Gastroesophageal sphincter (tissue), 4 donors: ENCODE measurements around the gene AHI1. TPM values are rescaled to one million over a fixed set of nuclear protein-coding genes. Genes with fewer than 3 reads are reported as not detected.

Experiments used
- ATAC-seq: fragments of 150-250 bp; one replicate; pipeline ENCODE4 v1.9.1; 2016; ENCODE audit warnings: mild to moderate bottlenecking, moderate library complexity
- H3K27ac ChIP-seq, 4 donors: fragments of 200-600 bp; sonication (generic) in 3 of 4; 1 replicate in 3 of 4; 2 replicates in 1 of 4; pipeline ENCODE4 v1.5.1; 2016 to 2019
- H3K27me3 ChIP-seq: fragments of 200-600 bp; sonication (generic); one replicate; pipeline ENCODE4 v1.5.1; 2019
- H3K36me3 ChIP-seq, 2 donors: fragments of 200-600 bp; sonication (generic); one replicate each; pipeline ENCODE4 v1.5.1; 2019; ENCODE audit warnings: control low read depth in 1 of 2
- H3K4me1 ChIP-seq, 3 donors: fragments of 200-600 bp; sonication (generic); 1 replicate in 2 of 3; 2 replicates in 1 of 3; pipeline ENCODE4 v1.5.1; 2016 to 2019; ENCODE audit warnings: control low read depth in 2 of 3
- H3K4me3 ChIP-seq, 2 donors: fragments of 200-600 bp; sonication (generic); one replicate each; pipeline ENCODE4 v1.5.1; 2019; ENCODE audit warnings: mild to moderate bottlenecking in 1 of 2, moderate library complexity in 1 of 2
- H3K9me3 ChIP-seq, 3 donors: fragments of 200-600 bp; sonication (generic); one replicate each; pipeline ENCODE4 v1.5.1; 2017 to 2019; ENCODE audit warnings: control low read depth in 2 of 3
- EP300 ChIP-seq: sonication (generic); formaldehyde crosslinking; IDR thresholded peaks from one replicate; pipeline ENCODE4 v1.6.1; 2017; ENCODE audit warnings: antibody characterized with exemption, mild to moderate bottlenecking
- POLR2A ChIP-seq, 2 donors: fragments of 450-650 bp; IDR thresholded peaks; one replicate each; pipeline ENCODE4 v1.6.1; 2017; ENCODE audit warnings: antibody characterized with exemption in 2 of 2, mild to moderate bottlenecking in 2 of 2, moderate library complexity in 1 of 2
- POLR2AphosphoS5 ChIP-seq: sonication (generic); formaldehyde crosslinking; IDR thresholded peaks from one replicate; pipeline ENCODE4 v1.6.1; 2017; ENCODE audit warnings: antibody characterized with exemption
- WGBS, 2 donors: methylation state at CpG; one replicate each; pipeline ENCODE4 v1.1.5; 2018; ENCODE audit warnings: low coverage in 1 of 2; 5-methylcytosine and 5-hydroxymethylcytosine counted together
- total RNA-seq, 4 donors: library from RNA; depleted of rRNA; stranded (reverse); fragments of >200 nt; gene quantifications; one replicate each; pipeline ENCODE4 v1.1.0, GENCODE V29; 2016
- TF ChIP-seq, protein P1 (sequence below), 4 experiments: fragments of 200-600 bp in 2 of 4; fragments of 450-650 bp in 2 of 4; sonication (generic) in 1 of 4; IDR thresholded peaks; one replicate each; pipeline ENCODE4 v1.5.1; 2017 to 2019; ENCODE audit warnings: antibody characterized with exemption in 4 of 4, mild to moderate bottlenecking in 2 of 4, moderate library complexity in 2 of 4

The AHI1 gene
- total RNA-seq, 4 donors from 2014 or later: 16.7 to 35.9 (median 27.0) TPM

DNA sequence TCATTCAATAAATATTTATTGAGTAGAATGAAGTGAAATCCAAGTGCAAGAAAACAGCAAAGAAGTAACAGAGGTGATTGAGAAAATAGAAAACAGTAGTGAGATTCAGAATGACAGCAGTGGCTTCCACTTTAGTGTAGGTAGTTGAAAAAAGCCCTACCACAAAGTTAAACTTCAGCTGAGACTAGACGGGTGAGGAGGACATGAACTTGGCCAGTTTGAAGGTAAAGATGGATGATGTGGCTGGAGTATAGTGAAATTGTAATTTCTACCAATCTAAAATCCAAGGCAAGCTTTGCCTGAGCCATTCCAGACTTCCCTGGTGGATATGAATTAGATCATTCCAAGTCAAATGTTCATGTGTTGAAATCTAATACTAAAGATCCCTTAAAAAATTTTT, 32.6 kb upstream of the AHI1 start:
- no peaks in the 10 kb centered on the region for H3K27me3 ChIP-seq
- H3K27ac ChIP-seq: no peak overlapping the region
- WGBS, 2 donors: 33 to 42% methylated on average over 1 of the region's 1 CpG
- H3K4me1 ChIP-seq: no peaks in the 10 kb centered on the region
- H3K36me3 ChIP-seq: no peaks in the 10 kb centered on the region
- H3K9me3 ChIP-seq: no peaks in the 10 kb centered on the region
- H3K4me3 ChIP-seq: no peak overlapping the region
- TF ChIP-seq POLR2A (IDR thresholded peaks at IDR 0.05): no peak
- TF ChIP-seq POLR2AphosphoS5: no peak
- no peak for TF ChIP-seq EP300
- ATAC-seq: no peak

DNA sequence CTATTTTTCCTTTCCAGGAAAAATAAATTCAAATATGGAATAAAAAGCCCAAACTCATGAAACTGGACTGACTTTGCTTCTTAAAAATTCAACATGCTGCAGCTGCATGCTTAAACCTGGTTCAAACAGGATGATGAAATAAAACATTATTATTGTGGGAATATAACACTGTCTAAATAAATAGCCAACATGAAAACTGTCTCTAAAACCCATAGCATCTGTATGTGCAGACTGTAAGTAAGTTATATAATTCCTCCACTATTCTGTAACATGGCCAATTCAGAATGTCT, 30.4 kb upstream of the AHI1 start:
- H3K4me1 ChIP-seq: no peaks in the 10 kb centered on the region
- H3K4me3 ChIP-seq: no peak overlapping the region
- H3K27ac ChIP-seq: no peak overlapping the region
- H3K27me3 ChIP-seq: no peaks in the 10 kb centered on the region
- TF ChIP-seq, protein P1, sequence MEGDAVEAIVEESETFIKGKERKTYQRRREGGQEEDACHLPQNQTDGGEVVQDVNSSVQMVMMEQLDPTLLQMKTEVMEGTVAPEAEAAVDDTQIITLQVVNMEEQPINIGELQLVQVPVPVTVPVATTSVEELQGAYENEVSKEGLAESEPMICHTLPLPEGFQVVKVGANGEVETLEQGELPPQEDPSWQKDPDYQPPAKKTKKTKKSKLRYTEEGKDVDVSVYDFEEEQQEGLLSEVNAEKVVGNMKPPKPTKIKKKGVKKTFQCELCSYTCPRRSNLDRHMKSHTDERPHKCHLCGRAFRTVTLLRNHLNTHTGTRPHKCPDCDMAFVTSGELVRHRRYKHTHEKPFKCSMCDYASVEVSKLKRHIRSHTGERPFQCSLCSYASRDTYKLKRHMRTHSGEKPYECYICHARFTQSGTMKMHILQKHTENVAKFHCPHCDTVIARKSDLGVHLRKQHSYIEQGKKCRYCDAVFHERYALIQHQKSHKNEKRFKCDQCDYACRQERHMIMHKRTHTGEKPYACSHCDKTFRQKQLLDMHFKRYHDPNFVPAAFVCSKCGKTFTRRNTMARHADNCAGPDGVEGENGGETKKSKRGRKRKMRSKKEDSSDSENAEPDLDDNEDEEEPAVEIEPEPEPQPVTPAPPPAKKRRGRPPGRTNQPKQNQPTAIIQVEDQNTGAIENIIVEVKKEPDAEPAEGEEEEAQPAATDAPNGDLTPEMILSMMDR (IDR thresholded peaks at IDR 0.05): no peak
- no peak for TF ChIP-seq POLR2AphosphoS5
- no peak for TF ChIP-seq POLR2A (IDR thresholded peaks at IDR 0.05)
- TF ChIP-seq EP300: no peak
- ATAC-seq: no peak
- H3K9me3 ChIP-seq: no peaks in the 10 kb centered on the region
- H3K36me3 ChIP-seq: no peaks in the 10 kb centered on the region

DNA sequence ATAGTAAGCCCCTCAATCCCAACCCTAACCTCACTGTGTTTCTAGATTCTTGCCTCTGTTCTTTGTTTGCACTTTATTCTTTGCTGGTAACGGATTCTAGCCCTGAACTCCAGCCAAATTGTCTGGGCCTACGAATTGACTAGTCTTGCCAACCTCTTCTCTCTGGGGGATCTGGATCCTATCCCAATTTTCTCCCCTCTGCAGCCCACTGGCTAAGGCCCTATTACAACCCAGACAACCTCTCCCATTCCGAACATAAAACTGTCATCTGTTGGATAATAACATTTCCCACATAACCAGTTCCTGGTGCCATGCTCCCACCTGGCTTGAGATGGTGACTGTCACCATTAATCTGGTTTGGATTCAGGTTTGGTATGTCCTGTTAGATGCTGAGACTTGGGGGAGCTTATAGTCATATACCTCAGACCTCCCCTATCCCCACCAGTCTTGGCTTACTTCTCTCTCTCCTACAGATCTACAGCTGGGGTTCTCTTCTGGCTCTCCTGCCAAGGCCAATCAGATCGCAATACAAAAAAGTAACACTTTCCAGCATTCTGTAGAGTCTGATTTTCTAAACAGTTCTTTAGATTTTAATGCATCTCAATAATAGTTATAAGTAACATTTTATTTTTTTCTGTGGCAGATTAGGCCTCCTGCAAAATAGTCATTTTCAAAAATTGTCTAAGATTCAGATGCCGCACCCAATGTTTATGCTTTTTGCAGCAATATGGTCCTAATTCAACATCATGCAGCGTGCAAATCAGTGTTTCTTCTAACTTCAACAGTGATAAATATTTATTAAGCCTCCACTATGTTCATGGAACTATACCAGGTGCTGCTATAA, 29.8 kb upstream of the AHI1 start:
- Histone ChIP-seq H3K27ac (no peak overlapping the region), H3K4me3 (no peak overlapping the region), H3K9me3 (no peaks in the 10 kb centered on the region), H3K27me3 (no peaks in the 10 kb centered on the region), H3K36me3 (no peaks in the 10 kb centered on the region), H3K4me1 (no peaks in the 10 kb centered on the region)
- no peak for ATAC-seq
- 56 to 59% methylated on average over 4 to 5 of the region's 6 CpGs for WGBS, 2 donors
- TF ChIP-seq, protein P1 (IDR thresholded peaks at IDR 0.05): no peak
- no peak for TF ChIP-seq POLR2AphosphoS5
- no peak for TF ChIP-seq EP300
- no peak for TF ChIP-seq POLR2A (IDR thresholded peaks at IDR 0.05)

DNA sequence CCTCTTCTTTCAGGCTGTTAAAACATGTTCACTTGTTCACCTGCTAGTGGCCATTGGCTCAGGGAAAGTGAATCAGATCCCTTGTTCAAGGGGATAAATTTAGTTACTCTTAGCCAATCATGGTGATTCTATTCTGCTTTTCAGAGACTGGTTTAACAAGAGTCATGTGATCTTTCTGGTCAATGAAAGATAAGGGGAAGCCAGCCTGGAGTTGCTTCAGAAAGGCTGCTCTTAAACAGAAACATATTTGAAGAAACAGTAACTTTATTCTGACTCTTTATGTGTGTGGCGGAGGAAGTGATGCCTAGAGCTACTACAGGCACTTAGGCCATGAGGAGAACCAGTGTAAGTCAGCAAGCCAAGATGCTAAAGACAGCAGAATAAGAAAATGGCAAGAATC, 28.1 kb upstream of the AHI1 start:
- H3K9me3 ChIP-seq: no peaks in the 10 kb centered on the region
- WGBS, 2 donors: 100% methylated on average over 1 of the region's 1 CpG; no CpG with 5 or more reads in 1 of the 2 donors
- no peak for ATAC-seq

DNA sequence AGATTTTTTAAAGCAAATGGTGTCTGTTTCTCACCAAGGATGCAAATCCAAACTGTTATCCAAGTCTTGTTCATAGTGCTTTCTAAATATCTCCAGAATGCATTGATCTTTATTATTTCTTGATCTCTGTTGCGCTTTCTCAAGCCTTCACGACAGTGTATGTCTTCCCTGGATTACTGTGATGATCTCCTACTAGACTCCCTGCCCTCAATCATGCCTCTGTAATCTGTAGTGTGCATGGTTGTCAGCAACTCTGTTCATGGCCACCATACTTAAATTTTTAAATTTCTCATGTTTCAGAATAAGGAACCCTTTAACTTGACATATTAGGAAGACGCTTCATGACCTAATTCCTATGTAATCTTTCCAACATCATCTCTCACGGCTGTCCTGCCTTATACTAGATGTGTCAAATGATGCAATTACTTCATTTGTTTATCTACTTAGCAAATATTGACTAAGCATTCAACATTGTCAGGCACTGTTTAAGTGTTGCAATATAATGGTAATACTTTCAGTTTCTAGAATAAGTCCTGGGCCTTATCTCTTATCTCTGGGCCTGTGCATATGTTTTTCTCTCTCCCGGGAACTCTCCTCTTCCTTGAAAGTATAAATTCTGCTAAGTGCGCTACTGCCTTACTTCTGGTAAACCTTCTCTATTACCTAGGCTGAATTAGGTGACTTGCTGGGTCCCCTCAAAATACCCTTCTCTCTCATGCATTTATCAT, 25.6 kb upstream of the AHI1 start:
- Histone ChIP-seq H3K9me3 (no peaks in the 10 kb centered on the region), H3K36me3 (no peaks in the 10 kb centered on the region), H3K4me1 (no peaks in the 10 kb centered on the region), H3K4me3 (no peak overlapping the region), H3K27ac (no peak overlapping the region), H3K27me3 (no peaks in the 10 kb centered on the region)
- no peak for TF ChIP-seq EP300
- TF ChIP-seq, protein P1 (IDR thresholded peaks at IDR 0.05): no peak
- no peak for TF ChIP-seq POLR2AphosphoS5
- no peak for TF ChIP-seq POLR2A (IDR thresholded peaks at IDR 0.05)
- no peak for ATAC-seq
- WGBS, 2 donors: 82 to 85% methylated on average over 6 of the region's 6 CpGs

More for the DNA sequence above, 28.1 kb upstream of the AHI1 start:
- TF ChIP-seq EP300 (no peak), POLR2A (IDR thresholded peaks at IDR 0.05) (no peak), POLR2AphosphoS5 (no peak)
- TF ChIP-seq, protein P1 (IDR thresholded peaks at IDR 0.05): no peak
- no peaks in the 10 kb centered on the region for H3K36me3 ChIP-seq
- no peaks in the 10 kb centered on the region for H3K4me1 ChIP-seq
- H3K27me3 ChIP-seq: no peaks in the 10 kb centered on the region
- no peak overlapping the region for H3K27ac ChIP-seq
- no peak overlapping the region for H3K4me3 ChIP-seq
